Hepatocyte (in vitro differentiated cells): ENCODE measurements around the gene NOL12. TPM values are rescaled to one million over a fixed set of nuclear protein-coding genes. Genes with fewer than 3 reads are reported as not detected.

Source experiments
- DNase-seq: peaks from one replicate; pipeline ENCODE4 v3.0.0-alpha.2; 2016; ENCODE audit warnings: low spot score
- H2AFZ ChIP-seq: fragments of 200-600 bp; sonication (generic); 2 replicates; pipeline ENCODE4 v1.6.0; 2016; ENCODE audit warnings: antibody characterized with exemption, mild to moderate bottlenecking
- H3K27ac ChIP-seq: fragments of 200-600 bp; sonication (generic); 2 replicates; pipeline ENCODE4 v1.5.1; 2016; ENCODE audit warnings: mild to moderate bottlenecking
- H3K27me3 ChIP-seq: fragments of 200-600 bp; sonication (generic); 2 replicates; pipeline ENCODE4 v1.6.1; 2016
- H3K36me3 ChIP-seq: fragments of 200-600 bp; sonication (generic); replicated peaks from 2 replicates; pipeline ENCODE4 v1.5.1; 2016; ENCODE audit warnings: low read depth; ENCODE audit not compliant: insufficient read depth
- H3K4me1 ChIP-seq: fragments of 200-600 bp; sonication (generic); 2 replicates; pipeline ENCODE4 v1.5.1; 2016; ENCODE audit warnings: mild to moderate bottlenecking, moderate library complexity; ENCODE audit not compliant: insufficient read depth
- H3K4me2 ChIP-seq: fragments of 200-600 bp; sonication (generic); 2 replicates; pipeline ENCODE4 v1.6.0; 2016
- H3K4me3 ChIP-seq: fragments of 200-600 bp; sonication (generic); 2 replicates; pipeline ENCODE4 v1.5.1; 2016; ENCODE audit warnings: mild to moderate bottlenecking
- H3K79me2 ChIP-seq: fragments of 200-600 bp; sonication (generic); 2 replicates; pipeline ENCODE4 v1.6.0; 2017; ENCODE audit warnings: mild to moderate bottlenecking
- H3K9me2 ChIP-seq: fragments of 200-600 bp; sonication (generic); replicated peaks from 2 replicates; pipeline ENCODE4 v1.6.0; 2017; ENCODE audit warnings: mild to moderate bottlenecking; ENCODE audit not compliant: insufficient read depth
- H3K9me3 ChIP-seq: fragments of 200-600 bp; sonication (generic); 2 replicates; pipeline ENCODE4 v1.5.1; 2016; ENCODE audit warnings: low read depth, mild to moderate bottlenecking
- H4K20me1 ChIP-seq: fragments of 200-600 bp; sonication (generic); 2 replicates; pipeline ENCODE4 v1.6.0; 2016; ENCODE audit warnings: mild to moderate bottlenecking; ENCODE audit not compliant: insufficient read depth, poor library complexity, severe bottlenecking
- EZH2 ChIP-seq: fragments of 200-600 bp; sonication (generic); IDR thresholded peaks from 2 replicates; pipeline ENCODE4 v1.6.1; 2016; ENCODE audit warnings: antibody characterized with exemption, mild to moderate bottlenecking, borderline replicate concordance
- EZH2phosphoT487 ChIP-seq: fragments of 200-600 bp; sonication (generic); IDR thresholded peaks from one replicate; pipeline ENCODE4 v1.6.1; 2018; ENCODE audit warnings: antibody characterized with exemption, mild to moderate bottlenecking, low read depth, moderate library complexity; ENCODE audit not compliant: unreplicated experiment, severe bottlenecking
- WGBS: methylation state at CpG from one replicate; pipeline ENCODE4 v1.1.6; 2016; ENCODE audit warnings: low lambda C conversion rate; ENCODE audit errors: missing lambda C conversion rate; 5-methylcytosine and 5-hydroxymethylcytosine counted together
- polyA plus RNA-seq: library from polyadenylated mRNA; unstranded; fragments of >200 nt; fragmentation: Nextera tagmentation; extraction: Ambion mirVana; gene quantifications from 2 replicates; pipeline ENCODE4 v1.2.1, GENCODE V29; 2016
- total RNA-seq: library from RNA; depleted of rRNA; stranded (reverse); fragments of >200 nt; gene quantifications from 2 replicates; pipeline ENCODE4 v1.2.3, GENCODE V29; 2014
- TF ChIP-seq, protein P1 (sequence below): fragments of 200-600 bp; sonication (generic); IDR thresholded peaks from 2 replicates; pipeline ENCODE4 v1.5.1; 2016; ENCODE audit warnings: antibody characterized with exemption, mild to moderate bottlenecking; ENCODE audit not compliant: poor library complexity

Gene NOL12
- total and polyA plus RNA-seq, 2 experiments from 2014 or later, result 11.4 to 27.6 TPM

DNA sequence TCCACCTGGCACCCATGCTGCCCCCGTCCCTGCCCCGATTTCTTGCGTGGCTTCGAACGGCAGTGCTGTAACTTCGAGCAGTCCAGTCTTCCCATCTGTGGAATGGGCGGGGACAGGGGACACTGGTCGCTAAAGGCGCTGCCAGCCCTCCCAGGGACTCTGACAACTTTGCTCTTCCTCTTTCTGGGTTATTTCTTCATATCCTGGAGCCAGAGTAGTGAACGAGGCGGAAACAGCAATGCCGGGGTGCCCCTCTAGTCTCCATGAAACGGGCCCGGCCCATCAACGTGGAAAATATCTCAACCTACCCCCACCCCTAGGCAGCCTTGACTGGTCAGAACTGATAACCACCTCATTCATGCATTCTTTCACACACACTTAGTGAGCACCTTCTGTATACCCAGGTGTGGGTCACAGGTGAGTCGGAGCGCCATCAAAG, 53.5 kb downstream of the NOL12 start:
- TF ChIP-seq, protein P1, sequence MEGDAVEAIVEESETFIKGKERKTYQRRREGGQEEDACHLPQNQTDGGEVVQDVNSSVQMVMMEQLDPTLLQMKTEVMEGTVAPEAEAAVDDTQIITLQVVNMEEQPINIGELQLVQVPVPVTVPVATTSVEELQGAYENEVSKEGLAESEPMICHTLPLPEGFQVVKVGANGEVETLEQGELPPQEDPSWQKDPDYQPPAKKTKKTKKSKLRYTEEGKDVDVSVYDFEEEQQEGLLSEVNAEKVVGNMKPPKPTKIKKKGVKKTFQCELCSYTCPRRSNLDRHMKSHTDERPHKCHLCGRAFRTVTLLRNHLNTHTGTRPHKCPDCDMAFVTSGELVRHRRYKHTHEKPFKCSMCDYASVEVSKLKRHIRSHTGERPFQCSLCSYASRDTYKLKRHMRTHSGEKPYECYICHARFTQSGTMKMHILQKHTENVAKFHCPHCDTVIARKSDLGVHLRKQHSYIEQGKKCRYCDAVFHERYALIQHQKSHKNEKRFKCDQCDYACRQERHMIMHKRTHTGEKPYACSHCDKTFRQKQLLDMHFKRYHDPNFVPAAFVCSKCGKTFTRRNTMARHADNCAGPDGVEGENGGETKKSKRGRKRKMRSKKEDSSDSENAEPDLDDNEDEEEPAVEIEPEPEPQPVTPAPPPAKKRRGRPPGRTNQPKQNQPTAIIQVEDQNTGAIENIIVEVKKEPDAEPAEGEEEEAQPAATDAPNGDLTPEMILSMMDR, result no peak
- TF ChIP-seq EZH2phosphoT487, result no peak
- TF ChIP-seq EZH2, result no peak
- no peaks in the 10 kb centered on the region for H3K9me2 ChIP-seq
- H4K20me1 ChIP-seq, result no peaks in the 10 kb centered on the region
- H2AFZ ChIP-seq, result no peak overlapping the region
- H3K79me2 ChIP-seq, result peaks cover under 1% of the 10 kb centered on the region
- no peak overlapping the region for H3K4me2 ChIP-seq
- H3K4me3 ChIP-seq, result no peak overlapping the region
- WGBS, result 93% methylated on average over 17 of the region's 17 CpGs
- peak overlapping the region; percentile 58 for H3K27ac ChIP-seq
- peaks cover 42% of the 10 kb centered on the region for H3K4me1 ChIP-seq
- no peak for DNase-seq
- no peaks in the 10 kb centered on the region for H3K9me3 ChIP-seq
- no peaks in the 10 kb centered on the region for H3K36me3 ChIP-seq
- no peaks in the 10 kb centered on the region for H3K27me3 ChIP-seq

DNA sequence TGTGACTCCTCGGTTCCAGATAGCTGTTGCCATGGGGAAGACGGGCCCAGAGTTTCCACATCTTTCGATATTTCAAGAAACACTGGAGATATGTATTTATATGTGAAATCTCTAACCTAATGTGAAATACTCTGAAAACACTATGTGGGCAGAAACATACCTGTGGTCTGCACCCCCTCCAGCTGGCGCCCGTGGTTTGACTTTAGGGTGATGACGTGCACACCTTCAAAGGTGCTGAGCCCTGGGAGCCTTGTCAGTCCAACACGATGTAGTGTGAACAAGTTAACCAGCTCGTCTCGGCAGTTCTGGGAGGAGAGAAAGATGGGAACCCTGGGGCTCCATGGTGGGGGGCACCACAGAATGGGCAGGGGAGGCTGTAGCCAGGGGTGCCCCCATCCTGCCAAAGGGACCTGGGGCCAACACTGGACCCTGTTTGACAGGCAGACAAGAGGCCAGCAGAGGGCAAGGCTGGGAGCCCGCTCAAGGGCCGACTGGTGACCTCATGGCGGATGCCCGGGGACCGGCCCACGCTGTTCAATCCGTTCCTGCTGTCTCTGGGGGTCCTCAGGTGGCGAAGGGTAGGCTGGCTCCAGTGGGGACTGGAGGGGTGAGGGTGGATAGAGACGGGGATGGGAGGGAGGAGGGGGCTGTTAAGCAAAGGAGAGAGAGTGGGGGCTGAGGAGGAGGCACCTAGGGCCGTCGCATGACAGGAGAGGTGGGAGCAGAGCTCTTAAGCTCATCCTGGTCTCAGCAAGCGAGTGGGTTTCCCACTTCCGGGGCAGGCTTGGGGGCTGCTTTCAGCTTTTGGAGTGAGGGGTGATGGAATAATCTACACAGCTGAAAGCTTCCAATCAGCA, 54.5 kb downstream of the NOL12 start:
- WGBS, result 69% methylated on average over 18 of the region's 22 CpGs
- H3K4me2 ChIP-seq, result peak overlapping the region; percentile 6
- H3K27ac ChIP-seq, result peak overlapping the region; percentile 89

DNA sequence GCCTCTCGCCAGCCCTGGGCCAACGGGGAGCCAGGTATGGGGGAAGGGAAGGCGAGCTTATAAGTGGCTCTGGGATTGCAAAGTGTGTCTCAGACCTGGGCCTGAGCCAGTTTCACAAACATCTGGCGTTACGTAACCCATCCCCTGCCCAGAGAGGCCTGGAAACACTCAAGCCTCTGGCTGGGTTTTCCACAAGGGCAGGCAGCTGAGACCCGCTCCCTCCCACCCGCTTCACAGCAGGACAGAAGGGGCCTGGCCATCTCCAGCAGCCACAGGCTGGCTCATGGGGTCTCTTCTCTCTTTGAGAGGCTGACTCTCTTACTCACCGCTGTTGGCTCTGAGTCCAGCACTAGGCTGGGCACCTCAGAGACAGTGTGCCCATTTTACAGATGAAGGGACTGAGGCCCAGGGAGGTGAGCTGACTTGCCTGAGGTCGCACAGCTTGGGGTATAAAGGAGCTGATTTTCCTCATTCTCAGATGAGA, 55.2 kb downstream of the NOL12 start:
- H3K4me2 ChIP-seq, result no peak overlapping the region
- H4K20me1 ChIP-seq, result no peaks in the 10 kb centered on the region
- no peak overlapping the region for H3K4me3 ChIP-seq
- WGBS, result 36% methylated on average over 9 of the region's 9 CpGs
- TF ChIP-seq EZH2phosphoT487 (no peak), EZH2 (no peak)
- TF ChIP-seq, protein P1, result no peak
- H3K27ac ChIP-seq, result peak overlapping the region; percentile 89
- no peaks in the 10 kb centered on the region for H3K36me3 ChIP-seq
- peak; percentile 94 for DNase-seq
- H2AFZ ChIP-seq, result no peak overlapping the region
- no peaks in the 10 kb centered on the region for H3K27me3 ChIP-seq
- H3K79me2 ChIP-seq, result peaks cover 13% of the 10 kb centered on the region
- H3K9me2 ChIP-seq, result no peaks in the 10 kb centered on the region
- H3K4me1 ChIP-seq, result peaks cover 42% of the 10 kb centered on the region
- no peaks in the 10 kb centered on the region for H3K9me3 ChIP-seq

More for the DNA sequence above, 54.5 kb downstream of the NOL12 start:
- H2AFZ ChIP-seq, result no peak overlapping the region
- TF ChIP-seq EZH2 (no peak), EZH2phosphoT487 (no peak)
- TF ChIP-seq, protein P1, result no peak
- no peak overlapping the region for H3K4me3 ChIP-seq
- H3K27me3 ChIP-seq, result no peaks in the 10 kb centered on the region
- H3K9me3 ChIP-seq, result no peaks in the 10 kb centered on the region
- no peak for DNase-seq
- no peaks in the 10 kb centered on the region for H3K9me2 ChIP-seq
- peaks cover 11% of the 10 kb centered on the region for H3K79me2 ChIP-seq
- H4K20me1 ChIP-seq, result no peaks in the 10 kb centered on the region
- peaks cover 42% of the 10 kb centered on the region for H3K4me1 ChIP-seq
- no peaks in the 10 kb centered on the region for H3K36me3 ChIP-seq
